Erythroblast (primary cell): ENCODE results near the gene CACNA1H.
A peak's percentile ranks its signal among the peaks of the same experiment; 100 is the strongest.

Source experiments
- GATA1 ChIP-seq: IDR thresholded peaks from 2 replicates; pipeline ENCODE4 v1.6.1; 2011; ENCODE audit warnings: low read depth, mild to moderate bottlenecking, control low read depth, low read length, moderate library complexity
- POLR2A ChIP-seq: IDR thresholded peaks from 2 replicates; pipeline ENCODE4 v1.6.1; 2011; ENCODE audit warnings: mild to moderate bottlenecking, low read length

GRCh38 chr16:1193825-1194581 lies 41.1 kb downstream of the CACNA1H start:
- TF ChIP-seq POLR2A, result peak; percentile 37
- TF ChIP-seq GATA1, result no peak
